Testis (tissue), 3 donors: ENCODE results near the gene HMCN2. TPM values are rescaled to one million over a fixed set of nuclear protein-coding genes. Genes with fewer than 3 reads are reported as not detected.

ENCODE experiments used
- DNase-seq: peaks from one replicate; pipeline ENCODE4 v3.0.0-alpha.2; 2019
- H3K27ac ChIP-seq, 2 donors: fragments of 200-600 bp; sonication (generic); one replicate each; pipeline ENCODE4 v1.5.1; 2019
- H3K27me3 ChIP-seq: fragments of 200-600 bp; sonication (generic); one replicate; pipeline ENCODE4 v1.5.1; 2019
- H3K36me3 ChIP-seq: fragments of 200-600 bp; sonication (generic); one replicate; pipeline ENCODE4 v1.5.1; 2017; ENCODE audit warnings: low read depth; ENCODE audit errors: missing control alignments
- H3K4me1 ChIP-seq: fragments of 200-600 bp; sonication (generic); one replicate; pipeline ENCODE4 v1.5.1; 2019
- H3K4me3 ChIP-seq, 2 donors: fragments of 200-600 bp; sonication (generic); one replicate each; pipeline ENCODE4 v1.5.1; 2017 to 2019
- H3K9me3 ChIP-seq: fragments of 200-600 bp; sonication (generic); one replicate; pipeline ENCODE4 v1.5.1; 2017
- POLR2A ChIP-seq: fragments of 450-650 bp; IDR thresholded peaks from one replicate; pipeline ENCODE4 v1.6.1; 2017; ENCODE audit warnings: antibody characterized with exemption, mild to moderate bottlenecking, moderate library complexity
- WGBS, 2 donors: methylation state at CpG; one replicate each; pipeline ENCODE4 v1.1.5; 2018; 5-methylcytosine and 5-hydroxymethylcytosine counted together
- intact Hi-C: fragments of 100-400 bp; cut with DNase I; formaldehyde crosslinking; loops from one replicate; pipeline ENCODE4 v1.15.1; 2023; ENCODE audit warnings: low total_unique reads
- polyA plus RNA-seq: library from polyadenylated mRNA; stranded (reverse); fragments of 350-450 nt; fragmentation: Illumina TruSeq; extraction: RNeasy Lipid Tissue Mini Kit (QIAGEN cat#74804); gene quantifications from one replicate; pipeline ENCODE4 v1.2.3, GENCODE V29; 2014; ENCODE audit warnings: low read depth, low replicate concordance; ENCODE audit not compliant: insufficient read depth
- total RNA-seq, 2 donors: library from RNA; depleted of rRNA; stranded (reverse); fragments of >200 nt; gene quantifications; one replicate each; pipeline ENCODE4 v1.2.3, GENCODE V29; 2016
- TF ChIP-seq, protein P1 (sequence below), 3 experiments: fragments of 450-650 bp in 2 of 3; fragments of 200-600 bp in 1 of 3; sonication (generic) in 1 of 3; IDR thresholded peaks; one replicate each; pipeline ENCODE4 v1.5.1; 2016 to 2019; ENCODE audit warnings: antibody characterized with exemption in 3 of 3, mild to moderate bottlenecking in 2 of 3, moderate library complexity in 1 of 3

HMCN2 gene
- total and polyA plus RNA-seq, 3 donors from 2014 or later: 10.2 to 17.7 (median 15.5) TPM

DNA sequence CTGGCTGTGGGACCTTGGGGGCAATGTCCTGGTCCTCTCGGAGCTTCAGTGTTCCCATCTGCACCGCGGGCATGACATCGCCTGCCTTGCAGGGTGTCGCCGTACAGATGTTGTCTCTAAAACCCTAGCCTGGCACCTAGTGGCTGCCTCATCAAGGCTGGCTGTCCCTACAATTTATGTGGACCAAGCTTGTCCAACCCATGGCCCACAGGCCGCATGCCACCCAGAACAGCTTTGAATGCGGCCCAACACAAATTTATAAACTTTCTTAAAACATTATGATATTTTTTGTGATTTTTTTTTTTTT is 160.9 kb downstream of the HMCN2 start:
- Histone ChIP-seq H3K4me1 (no peaks in the 10 kb centered on the region), H3K9me3 (no peaks in the 10 kb centered on the region), H3K27me3 (no peaks in the 10 kb centered on the region), H3K27ac (no peak overlapping the region), H3K4me3 (no peak overlapping the region), H3K36me3 (no peaks in the 10 kb centered on the region)
- DNase-seq: no peak
- intact Hi-C loops: no loop called here
- WGBS, 2 donors: 82 to 84% methylated on average over 2 to 8 of the region's 8 CpGs
- TF ChIP-seq, protein P1, sequence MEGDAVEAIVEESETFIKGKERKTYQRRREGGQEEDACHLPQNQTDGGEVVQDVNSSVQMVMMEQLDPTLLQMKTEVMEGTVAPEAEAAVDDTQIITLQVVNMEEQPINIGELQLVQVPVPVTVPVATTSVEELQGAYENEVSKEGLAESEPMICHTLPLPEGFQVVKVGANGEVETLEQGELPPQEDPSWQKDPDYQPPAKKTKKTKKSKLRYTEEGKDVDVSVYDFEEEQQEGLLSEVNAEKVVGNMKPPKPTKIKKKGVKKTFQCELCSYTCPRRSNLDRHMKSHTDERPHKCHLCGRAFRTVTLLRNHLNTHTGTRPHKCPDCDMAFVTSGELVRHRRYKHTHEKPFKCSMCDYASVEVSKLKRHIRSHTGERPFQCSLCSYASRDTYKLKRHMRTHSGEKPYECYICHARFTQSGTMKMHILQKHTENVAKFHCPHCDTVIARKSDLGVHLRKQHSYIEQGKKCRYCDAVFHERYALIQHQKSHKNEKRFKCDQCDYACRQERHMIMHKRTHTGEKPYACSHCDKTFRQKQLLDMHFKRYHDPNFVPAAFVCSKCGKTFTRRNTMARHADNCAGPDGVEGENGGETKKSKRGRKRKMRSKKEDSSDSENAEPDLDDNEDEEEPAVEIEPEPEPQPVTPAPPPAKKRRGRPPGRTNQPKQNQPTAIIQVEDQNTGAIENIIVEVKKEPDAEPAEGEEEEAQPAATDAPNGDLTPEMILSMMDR (IDR thresholded peaks at IDR 0.05): no peak
- no peak for TF ChIP-seq POLR2A

DNA sequence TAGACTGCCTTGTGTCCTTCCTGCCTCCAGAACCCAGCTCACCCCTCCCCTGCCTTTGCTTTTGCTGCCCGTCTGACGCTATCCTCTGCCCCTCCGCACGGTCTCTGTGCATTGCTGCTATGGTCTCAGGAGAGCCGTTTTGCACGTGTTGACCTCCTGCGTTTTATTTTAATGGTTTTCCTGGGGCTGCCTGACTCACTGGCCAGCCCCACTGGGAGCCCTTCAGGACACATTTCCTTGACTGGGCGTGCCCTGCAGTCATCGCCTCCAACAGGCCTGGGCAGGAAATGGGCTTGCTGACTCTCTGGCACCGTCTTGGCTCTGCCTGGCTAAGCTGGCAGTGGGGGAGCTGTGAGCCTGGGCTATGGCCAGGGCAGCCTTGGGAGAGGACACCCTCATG is 161.3 kb downstream of the HMCN2 start:
- H3K4me1 ChIP-seq: no peaks in the 10 kb centered on the region
- intact Hi-C loops: no loop called here
- WGBS, 2 donors: 66 to 82% methylated on average over 10 of the region's 10 CpGs
- H3K36me3 ChIP-seq: no peaks in the 10 kb centered on the region
- TF ChIP-seq POLR2A: no peak
- TF ChIP-seq, protein P1 (IDR thresholded peaks at IDR 0.05): no peak
- H3K4me3 ChIP-seq: no peak overlapping the region
- H3K27ac ChIP-seq: no peak overlapping the region
- no peaks in the 10 kb centered on the region for H3K27me3 ChIP-seq
- no peak for DNase-seq
- no peaks in the 10 kb centered on the region for H3K9me3 ChIP-seq

DNA sequence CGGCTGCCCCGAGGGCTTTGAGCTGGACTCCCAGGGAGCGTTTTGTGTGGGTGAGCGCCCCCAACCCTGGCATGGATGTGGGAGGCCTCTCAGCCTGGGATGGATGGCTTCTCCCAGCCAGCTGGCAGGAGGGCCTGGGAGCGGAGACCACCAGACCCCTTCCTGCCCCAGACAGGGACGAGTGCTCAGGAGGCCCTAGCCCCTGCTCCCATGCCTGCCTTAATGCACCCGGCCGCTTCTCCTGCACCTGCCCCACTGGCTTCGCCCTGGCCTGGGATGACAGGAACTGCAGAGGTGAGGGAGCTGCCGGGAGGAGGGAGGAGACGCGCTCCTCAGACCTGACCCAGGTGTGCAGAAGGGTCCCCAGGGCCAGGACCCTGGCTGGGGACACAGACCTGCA is 161.8 kb downstream of the HMCN2 start:
- no peaks in the 10 kb centered on the region for H3K27me3 ChIP-seq
- 83 to 91% methylated on average over 1 to 12 of the region's 12 CpGs for WGBS, 2 donors
- no peak overlapping the region for H3K4me3 ChIP-seq
- intact Hi-C loops: no loop called here
- H3K36me3 ChIP-seq: no peaks in the 10 kb centered on the region
- no peaks in the 10 kb centered on the region for H3K9me3 ChIP-seq
- no peak overlapping the region for H3K27ac ChIP-seq
- no peak for DNase-seq
- TF ChIP-seq, protein P1 (IDR thresholded peaks at IDR 0.05): no peak
- TF ChIP-seq POLR2A: no peak
- H3K4me1 ChIP-seq: no peaks in the 10 kb centered on the region

DNA sequence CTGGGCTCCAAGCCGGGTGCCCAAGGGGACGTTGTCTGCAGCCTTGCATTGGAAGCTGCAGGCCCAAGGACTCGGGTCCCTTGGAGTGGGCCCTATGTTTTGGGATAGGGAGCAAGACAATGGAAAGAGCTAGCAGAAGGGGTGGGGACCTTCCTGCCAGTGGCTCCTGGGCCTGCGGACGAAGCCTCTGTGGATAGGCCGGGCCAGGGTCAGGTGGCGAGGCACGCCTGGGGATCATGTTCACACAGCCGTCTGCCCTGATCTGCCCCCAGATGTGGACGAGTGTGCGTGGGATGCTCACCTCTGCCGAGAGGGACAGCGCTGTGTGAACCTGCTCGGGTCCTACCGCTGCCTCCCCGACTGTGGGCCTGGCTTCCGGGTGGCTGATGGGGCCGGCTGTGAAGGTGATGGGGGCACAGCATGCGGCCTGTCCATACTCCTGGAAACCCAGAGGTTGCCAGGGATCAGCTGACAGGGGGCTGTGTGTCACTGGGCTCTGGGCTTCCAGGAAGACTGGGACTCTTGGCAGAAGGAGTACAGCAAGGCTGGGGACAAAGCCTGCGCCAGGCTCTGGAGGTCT is 162.6 kb downstream of the HMCN2 start:
- DNase-seq: no peak
- intact Hi-C loops: no loop called here
- 82 to 91% methylated on average over 14 to 20 of the region's 20 CpGs for whole genome bisulfite sequencing, 2 donors
- Histone ChIP-seq H3K27ac (no peak overlapping the region), H3K4me3 (no peak overlapping the region), H3K9me3 (no peaks in the 10 kb centered on the region), H3K36me3 (no peaks in the 10 kb centered on the region), H3K4me1 (no peaks in the 10 kb centered on the region), H3K27me3 (no peaks in the 10 kb centered on the region)
- TF ChIP-seq POLR2A: no peak
- TF ChIP-seq, protein P1 (IDR thresholded peaks at IDR 0.05): no peak

DNA sequence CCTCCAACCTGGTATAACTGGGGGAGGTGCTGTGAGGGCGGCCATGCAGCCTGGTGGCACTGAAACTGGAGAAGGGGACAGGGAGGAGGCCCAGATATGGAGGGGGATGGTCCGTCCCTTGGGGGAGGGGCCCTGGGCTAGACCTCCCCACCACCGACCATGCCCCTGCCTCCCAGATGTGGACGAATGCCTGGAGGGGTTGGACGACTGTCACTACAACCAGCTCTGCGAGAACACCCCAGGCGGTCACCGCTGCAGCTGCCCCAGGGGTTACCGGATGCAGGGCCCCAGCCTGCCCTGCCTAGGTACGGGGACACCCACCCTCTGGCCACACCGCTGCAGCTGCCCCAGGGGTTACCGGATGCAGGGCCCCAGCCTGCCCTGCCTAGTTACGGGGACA is 163.8 kb downstream of the HMCN2 start:
- intact Hi-C loops: no loop called here
- no peak for TF ChIP-seq POLR2A
- TF ChIP-seq, protein P1 (IDR thresholded peaks at IDR 0.05): no peak
- 87 to 96% methylated on average over 7 to 13 of the region's 13 CpGs for WGBS, 2 donors
- H3K36me3 ChIP-seq: no peaks in the 10 kb centered on the region
- H3K27ac ChIP-seq: no peak overlapping the region
- H3K27me3 ChIP-seq: no peaks in the 10 kb centered on the region
- DNase-seq: no peak
- peaks cover 4% of the 10 kb centered on the region for H3K4me1 ChIP-seq
- H3K9me3 ChIP-seq: no peaks in the 10 kb centered on the region
- no peak overlapping the region for H3K4me3 ChIP-seq
